Motor neuron (in vitro differentiated cells): Measurements from ENCODE around the gene FBF1. TPM values are rescaled to one million over a fixed set of nuclear protein-coding genes. Genes with fewer than 3 reads are reported as not detected.

ENCODE experiments used
- ATAC-seq, 8 experiments: fragments of 200-7000 bp; cut with Tn5 transposase; replicated peaks in 6 of 8; 2 replicates each; pipeline ENCODE4 v1.8.0; 2021; ENCODE audit warnings: mild to moderate bottlenecking in 8 of 8, moderate library complexity in 8 of 8
- H3K27ac ChIP-seq, 2 donors: fragments of 250-450 bp; sonication (Bioruptor Pico); 2 replicates each; pipeline ENCODE4 v1.9.0; 2021; ENCODE audit warnings: antibody characterized with exemption in 2 of 2, mild to moderate bottlenecking in 2 of 2, moderate library complexity in 1 of 2
- H3K4me1 ChIP-seq, 2 donors: fragments of 250-450 bp; sonication (Bioruptor Pico); replicated peaks in 1 of 2; 2 replicates each; pipeline ENCODE4 v1.6.1; 2021; ENCODE audit warnings: antibody characterized with exemption in 2 of 2, mild to moderate bottlenecking in 2 of 2, moderate library complexity in 1 of 2
- H3K4me3 ChIP-seq, 5 donors: fragments of 250-450 bp; sonication (Bioruptor Pico); 2 replicates each; pipeline ENCODE4 v1.9.0; 2021; ENCODE audit warnings: antibody characterized with exemption in 5 of 5, mild to moderate bottlenecking in 5 of 5, moderate library complexity in 4 of 5
- WGBS, 10 experiments: fragments of 450-650 bp; shearing (Covaris generic); methylation state at CpG; one replicate each; pipeline ENCODE4 v1.0.0; 2022; 5-methylcytosine and 5-hydroxymethylcytosine counted together
- in situ Hi-C, 9 experiments: fragments of 400-800 bp; cut with MboI; loops; one replicate each; pipeline ENCODE4 v1.15.0; 2021; ENCODE audit warnings: low sequenced_read_pairs in 9 of 9, low pct_unique_long_range_greater_than_20kb in 2 of 9; ENCODE audit not compliant: unreplicated experiment in 9 of 9
- total RNA-seq, 8 experiments: library from RNA; unstranded; fragments of 300-600 nt; gene quantifications; 2 replicates each; pipeline versions ENCODE4 v1.2.3 to v1.2.4, GENCODE V29; 2022

The FBF1 gene
- total RNA-seq, 8 experiments from 2014 or later, result 4.8 to 14.7 (median 7.6) TPM

- Histone ChIP-seq H3K4me3 (no peak overlapping the region), H3K27ac (no peak overlapping the region), H3K4me1 (no peaks in the 10 kb centered on the region)
- 53 to 100% (median 83%) methylated on average over 1 to 4 of the region's 4 CpGs; no CpG with 5 or more reads in 1 of the 10 experiments for WGBS, 10 experiments
- in situ Hi-C loops, result no loop called here
- no peak for ATAC-seq
These were observed 7.0 kb downstream of the FBF1 start for GRCh38 chr17:75933808-75934207.

- ATAC-seq, result no peak
- Histone ChIP-seq H3K27ac (no peak overlapping the region), H3K4me3 (no peak overlapping the region), H3K4me1 (no peaks in the 10 kb centered on the region)
- WGBS, 10 experiments, result 69 to 94% (median 80%) methylated on average over 1 to 5 of the region's 5 CpGs
- in situ Hi-C loops, result no loop called here
These were observed 8.0 kb downstream of the FBF1 start for GRCh38 chr17:75932852-75933251.

- no peaks in the 10 kb centered on the region for H3K4me1 ChIP-seq
- ATAC-seq, result no peak
- H3K27ac ChIP-seq, result no peak overlapping the region
- H3K4me3 ChIP-seq, result no peak overlapping the region
- in situ Hi-C loops, result no loop called here
- 83 to 100% (median 91%) methylated on average over 2 to 3 of the region's 4 CpGs; no CpG with 5 or more reads in 6 of the 10 experiments for WGBS, 10 experiments
These were observed 9.8 kb downstream of the FBF1 start for GRCh38 chr17:75931062-75931461.

GRCh38 chr17:75927286-75927922 lies 13.4 kb downstream of the FBF1 start:
- in situ Hi-C loops, result no loop called here
- Histone ChIP-seq H3K4me1 (no peaks in the 10 kb centered on the region), H3K27ac (no peak overlapping the region), H3K4me3 (no peak overlapping the region)
- peak in 4 of 8 experiments; percentile 13 to 92 (median 78) for ATAC-seq
- 80 to 100% (median 90%) methylated on average over 1 to 3 of the region's 6 CpGs; no CpG with 5 or more reads in 4 of the 10 experiments for WGBS, 10 experiments

GRCh38 chr17:75926456-75926855 lies 14.4 kb downstream of the FBF1 start:
- H3K4me3 ChIP-seq, result no peak overlapping the region
- WGBS, 10 experiments, result 60 to 100% (median 100%) methylated on average over 1 to 2 of the region's 4 CpGs; no CpG with 5 or more reads in 5 of the 10 experiments
- no peak overlapping the region for H3K27ac ChIP-seq
- no peaks in the 10 kb centered on the region for H3K4me1 ChIP-seq
- in situ Hi-C loops, result no loop called here
- no peak for ATAC-seq

- Histone ChIP-seq H3K4me1 (no peaks in the 10 kb centered on the region), H3K4me3 (no peak overlapping the region), H3K27ac (no peak overlapping the region)
- in situ Hi-C loops, result no loop called here
- no peak for ATAC-seq
- WGBS, 10 experiments, result 77 to 100% (median 100%) methylated on average over 1 to 7 of the region's 15 CpGs; no CpG with 5 or more reads in 5 of the 10 experiments
These were observed 14.9 kb downstream of the FBF1 start for GRCh38 chr17:75925912-75926311.

GRCh38 chr17:75925103-75925502 lies 15.7 kb downstream of the FBF1 start:
- no peak overlapping the region for H3K27ac ChIP-seq
- WGBS, 10 experiments, result 90 to 100% (median 100%) methylated on average over 1 to 2 of the region's 11 CpGs; no CpG with 5 or more reads in 6 of the 10 experiments
- H3K4me3 ChIP-seq, result no peak overlapping the region
- no peak for ATAC-seq
- in situ Hi-C loops, result no loop called here
- no peaks in the 10 kb centered on the region for H3K4me1 ChIP-seq

GRCh38 chr17:75922963-75923874 lies 17.6 kb downstream of the FBF1 start:
- 29 to 100% (median 95%) methylated on average over 1 to 6 of the region's 19 CpGs; no CpG with 5 or more reads in 4 of the 10 experiments for WGBS, 10 experiments
- H3K27ac ChIP-seq, result no peak overlapping the region
- H3K4me3 ChIP-seq, result no peak overlapping the region
- in situ Hi-C loops, result loop anchor here in 1 of 9 experiments (25.0 kb wide), 1 partner anchor 364 kb away; no protein-coding TSS in a partner anchor
- ATAC-seq, result peak in 2 of 8 experiments; percentile 29 to 32
- H3K4me1 ChIP-seq, result no peaks in the 10 kb centered on the region

GRCh38 chr17:75922173-75922961 lies 18.5 kb downstream of the FBF1 start:
- ATAC-seq, result no peak
- in situ Hi-C loops, result loop anchor here in 1 of 9 experiments (25.0 kb wide), 1 partner anchor 365 kb away; no protein-coding TSS in a partner anchor

GRCh38 chr17:75921596-75921995 lies 19.2 kb downstream of the FBF1 start:
- no peak for ATAC-seq
- WGBS, 10 experiments, result 90 to 100% (median 100%) methylated on average over 2 to 3 of the region's 15 CpGs; no CpG with 5 or more reads in 7 of the 10 experiments
- no peak overlapping the region for H3K4me3 ChIP-seq
- in situ Hi-C loops, result loop anchor here in 1 of 9 experiments (25.0 kb wide), 1 partner anchor 366 kb away; no protein-coding TSS in a partner anchor
- no peaks in the 10 kb centered on the region for H3K4me1 ChIP-seq
- no peak overlapping the region for H3K27ac ChIP-seq

More at GRCh38 chr17:75922173-75922961, 18.5 kb downstream of the FBF1 start:
- no peak overlapping the region for H3K4me3 ChIP-seq
- WGBS, 10 experiments, result 60 to 100% (median 86%) methylated on average over 1 to 8 of the region's 18 CpGs; no CpG with 5 or more reads in 4 of the 10 experiments
- H3K4me1 ChIP-seq, result no peaks in the 10 kb centered on the region
- H3K27ac ChIP-seq, result no peak overlapping the region

- Histone ChIP-seq H3K27ac (no peak overlapping the region), H3K4me3 (no peak overlapping the region), H3K4me1 (no peaks in the 10 kb centered on the region)
- 60 to 100% (median 84%) methylated on average over 1 to 6 of the region's 11 CpGs; no CpG with 5 or more reads in 4 of the 10 experiments for WGBS, 10 experiments
- ATAC-seq, result peak in 2 of 8 experiments; percentile 10 to 33
- in situ Hi-C loops, result loop anchor here in 1 of 9 experiments (25.0 kb wide), 1 partner anchor 367 kb away; no protein-coding TSS in a partner anchor
These were observed 20.7 kb downstream of the FBF1 start for GRCh38 chr17:75920045-75920560.

- H3K27ac ChIP-seq, result no peak overlapping the region
- 92 to 100% (median 95%) methylated on average over 1 to 20 of the region's 22 CpGs; no CpG with 5 or more reads in 2 of the 10 experiments for WGBS, 10 experiments
- no peaks in the 10 kb centered on the region for H3K4me1 ChIP-seq
- no peak for ATAC-seq
- H3K4me3 ChIP-seq, result no peak overlapping the region
- in situ Hi-C loops, result loop anchor here in 1 of 9 experiments (25.0 kb wide), 1 partner anchor 368 kb away; no protein-coding TSS in a partner anchor
These were observed 21.2 kb downstream of the FBF1 start for GRCh38 chr17:75919611-75920010.
